HG03520 (cell line): ENCODE measurements around the gene BCLAF1.

Experiments
- ATAC-seq: cut with Tn5 transposase; IDR thresholded peaks from one replicate; pipeline ENCODE4 v1.9.1; 2021; ENCODE audit warnings: mild to moderate bottlenecking, moderate library complexity; ENCODE audit not compliant: unreplicated experiment

Gene BCLAF1, protein sequence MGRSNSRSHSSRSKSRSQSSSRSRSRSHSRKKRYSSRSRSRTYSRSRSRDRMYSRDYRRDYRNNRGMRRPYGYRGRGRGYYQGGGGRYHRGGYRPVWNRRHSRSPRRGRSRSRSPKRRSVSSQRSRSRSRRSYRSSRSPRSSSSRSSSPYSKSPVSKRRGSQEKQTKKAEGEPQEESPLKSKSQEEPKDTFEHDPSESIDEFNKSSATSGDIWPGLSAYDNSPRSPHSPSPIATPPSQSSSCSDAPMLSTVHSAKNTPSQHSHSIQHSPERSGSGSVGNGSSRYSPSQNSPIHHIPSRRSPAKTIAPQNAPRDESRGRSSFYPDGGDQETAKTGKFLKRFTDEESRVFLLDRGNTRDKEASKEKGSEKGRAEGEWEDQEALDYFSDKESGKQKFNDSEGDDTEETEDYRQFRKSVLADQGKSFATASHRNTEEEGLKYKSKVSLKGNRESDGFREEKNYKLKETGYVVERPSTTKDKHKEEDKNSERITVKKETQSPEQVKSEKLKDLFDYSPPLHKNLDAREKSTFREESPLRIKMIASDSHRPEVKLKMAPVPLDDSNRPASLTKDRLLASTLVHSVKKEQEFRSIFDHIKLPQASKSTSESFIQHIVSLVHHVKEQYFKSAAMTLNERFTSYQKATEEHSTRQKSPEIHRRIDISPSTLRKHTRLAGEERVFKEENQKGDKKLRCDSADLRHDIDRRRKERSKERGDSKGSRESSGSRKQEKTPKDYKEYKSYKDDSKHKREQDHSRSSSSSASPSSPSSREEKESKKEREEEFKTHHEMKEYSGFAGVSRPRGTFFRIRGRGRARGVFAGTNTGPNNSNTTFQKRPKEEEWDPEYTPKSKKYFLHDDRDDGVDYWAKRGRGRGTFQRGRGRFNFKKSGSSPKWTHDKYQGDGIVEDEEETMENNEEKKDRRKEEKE

DNA sequence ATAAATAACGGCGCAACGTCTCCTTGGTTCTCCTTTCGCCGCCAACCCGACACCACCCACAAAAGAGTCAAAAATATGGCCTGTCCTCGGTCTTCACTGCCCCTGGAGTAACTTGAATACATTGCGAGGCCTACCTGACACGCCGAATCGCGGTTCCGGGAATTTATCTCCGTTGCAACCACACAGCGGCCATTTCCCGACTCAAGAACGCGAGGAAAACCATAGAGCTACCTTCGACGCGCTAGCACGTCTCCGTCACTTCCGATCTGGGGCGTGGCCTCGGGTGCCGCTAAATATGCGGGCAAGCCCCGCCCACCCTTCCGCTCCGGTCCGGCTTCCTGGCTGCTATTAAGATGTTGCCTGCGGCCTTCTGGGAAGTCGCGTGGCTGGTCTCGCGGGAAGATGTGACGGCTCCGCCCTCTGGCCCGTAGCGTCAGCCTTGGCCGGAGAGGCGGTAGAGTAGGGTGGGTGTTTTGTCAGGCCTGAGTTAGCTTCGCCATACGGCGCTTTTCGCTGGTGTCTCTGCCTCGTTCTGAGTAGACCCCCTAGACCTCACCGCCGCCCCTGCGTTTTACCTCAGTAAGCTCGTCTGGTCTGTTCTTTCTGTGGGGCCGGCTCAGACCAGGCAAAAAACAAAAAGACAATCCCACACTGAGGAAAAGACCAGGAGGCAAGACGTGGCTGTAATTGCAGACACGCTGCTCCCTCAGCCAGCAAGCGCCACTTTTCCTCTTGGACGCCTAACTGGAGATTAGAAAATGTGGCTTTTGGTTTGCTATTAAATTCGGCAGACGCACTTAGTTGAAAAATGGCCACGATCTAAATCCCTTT lies at the start of gene BCLAF1:
Gene BCLAF1 (minus strand): TSS at position 268 of the 831 bp plus-strand sequence. CDS start 9,980 bp downstream, outside the sequence.
- ATAC-seq: peak; percentile 87

- ATAC-seq: no peak
These were observed 48.8 kb upstream of the BCLAF1 start for GRCh38 chr6:136338486-136338885.

DNA sequence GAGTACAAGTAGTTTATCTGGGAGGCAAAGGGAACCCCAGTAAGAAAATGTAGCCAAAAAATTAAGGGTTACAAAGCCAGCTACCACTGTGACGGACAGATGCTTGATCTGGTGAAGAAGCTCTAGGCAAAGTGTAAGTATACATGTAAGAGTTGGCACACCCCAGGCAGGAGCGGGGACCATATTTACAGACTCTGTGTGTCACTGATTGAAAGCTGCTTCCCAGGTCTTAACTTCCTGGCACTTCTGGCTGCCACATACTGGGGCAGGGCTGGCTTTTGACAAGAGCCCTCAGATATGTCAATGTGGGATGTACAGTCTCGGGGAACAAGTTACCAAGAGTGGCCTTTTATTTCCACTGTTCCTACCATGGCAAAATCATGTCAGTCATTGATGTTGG lies 48.0 kb upstream of the BCLAF1 start:
- no peak for ATAC-seq

- no peak for ATAC-seq
These were observed 47.5 kb upstream of the BCLAF1 start for GRCh38 chr6:136337121-136337520.

DNA sequence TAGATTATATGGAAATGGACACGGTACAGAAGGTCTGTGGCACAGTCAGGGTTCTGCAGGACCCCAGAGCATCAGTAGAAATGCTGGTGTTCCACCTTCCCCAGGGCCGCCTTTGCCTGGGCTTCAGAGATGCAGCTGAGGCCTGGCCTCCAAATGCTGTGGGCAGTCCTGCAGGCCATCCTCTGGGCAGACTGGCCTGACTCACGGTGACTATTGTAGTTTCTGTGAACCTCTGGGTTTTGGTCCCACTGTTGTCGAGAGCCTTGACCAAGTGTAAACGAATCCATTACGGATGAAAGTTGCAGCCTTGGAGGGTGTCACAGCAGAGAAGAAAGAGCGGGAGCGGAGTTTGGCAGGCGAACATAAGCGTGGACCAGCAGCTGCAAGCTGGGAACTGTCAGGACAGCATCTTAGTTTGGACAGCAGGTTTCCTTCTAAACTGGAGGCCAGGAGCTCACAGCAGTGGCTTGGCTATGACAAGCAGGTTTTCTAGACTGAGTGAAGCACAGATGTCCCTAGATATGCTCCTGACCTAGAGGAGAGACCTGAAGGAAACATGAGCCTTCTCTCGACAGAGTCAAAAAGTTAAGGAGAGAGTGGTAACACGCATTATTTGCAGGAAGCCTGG lies 46.2 kb upstream of the BCLAF1 start:
- ATAC-seq: no peak

DNA sequence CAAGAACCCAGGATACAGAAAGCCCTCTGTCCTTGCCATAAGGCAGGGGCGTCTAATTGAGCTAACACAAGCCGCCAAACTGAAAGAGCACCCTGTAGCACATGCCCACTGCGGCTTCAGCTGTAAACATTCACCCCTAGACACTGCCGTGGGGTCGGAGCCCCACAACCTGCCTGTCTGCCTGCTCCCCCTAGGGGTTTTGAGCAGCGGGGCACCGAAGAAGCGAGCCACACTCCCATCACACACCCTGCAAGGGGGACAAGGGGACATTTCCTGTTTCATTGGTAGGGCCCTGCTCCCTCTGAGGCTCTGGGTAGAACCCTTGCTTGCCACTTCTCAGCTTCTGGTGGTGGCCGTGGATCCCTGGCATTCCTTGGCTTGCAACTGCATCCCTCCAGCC lies 45.2 kb upstream of the BCLAF1 start:
- ATAC-seq: no peak

- no peak for ATAC-seq
These were observed 44.8 kb upstream of the BCLAF1 start for GRCh38 chr6:136334465-136334846.

GRCh38 chr6:136333824-136334464 lies 44.3 kb upstream of the BCLAF1 start:
- no peak for ATAC-seq

- ATAC-seq: no peak
These were observed 41.8 kb upstream of the BCLAF1 start for GRCh38 chr6:136331461-136331860.

- no peak for ATAC-seq
These were observed 41.0 kb upstream of the BCLAF1 start for GRCh38 chr6:136330634-136331033.

DNA sequence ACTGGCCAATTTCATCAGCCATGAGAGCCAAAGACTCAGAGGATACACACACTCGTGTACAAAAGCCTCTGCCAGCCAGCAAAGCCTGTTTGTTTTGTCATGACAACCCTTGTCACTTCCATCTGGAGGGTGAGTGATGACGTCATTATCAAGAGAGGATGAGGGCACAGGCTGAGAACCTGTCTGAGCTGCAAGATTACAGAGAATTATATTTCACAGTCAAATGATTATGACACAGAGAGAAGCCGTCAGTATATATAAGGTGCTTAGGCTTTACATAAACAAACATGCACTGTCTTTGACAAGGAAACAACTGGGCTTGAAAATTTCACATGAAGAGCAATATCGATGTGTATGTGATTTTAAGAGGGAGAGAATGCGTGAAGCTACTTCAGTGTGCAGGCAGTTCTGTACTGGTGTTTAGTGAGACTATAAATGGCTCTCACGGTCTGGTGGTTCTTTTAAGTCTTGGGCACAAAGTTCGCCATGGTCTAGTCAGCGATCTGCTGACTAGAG lies 36.5 kb upstream of the BCLAF1 start:
- ATAC-seq: no peak

DNA sequence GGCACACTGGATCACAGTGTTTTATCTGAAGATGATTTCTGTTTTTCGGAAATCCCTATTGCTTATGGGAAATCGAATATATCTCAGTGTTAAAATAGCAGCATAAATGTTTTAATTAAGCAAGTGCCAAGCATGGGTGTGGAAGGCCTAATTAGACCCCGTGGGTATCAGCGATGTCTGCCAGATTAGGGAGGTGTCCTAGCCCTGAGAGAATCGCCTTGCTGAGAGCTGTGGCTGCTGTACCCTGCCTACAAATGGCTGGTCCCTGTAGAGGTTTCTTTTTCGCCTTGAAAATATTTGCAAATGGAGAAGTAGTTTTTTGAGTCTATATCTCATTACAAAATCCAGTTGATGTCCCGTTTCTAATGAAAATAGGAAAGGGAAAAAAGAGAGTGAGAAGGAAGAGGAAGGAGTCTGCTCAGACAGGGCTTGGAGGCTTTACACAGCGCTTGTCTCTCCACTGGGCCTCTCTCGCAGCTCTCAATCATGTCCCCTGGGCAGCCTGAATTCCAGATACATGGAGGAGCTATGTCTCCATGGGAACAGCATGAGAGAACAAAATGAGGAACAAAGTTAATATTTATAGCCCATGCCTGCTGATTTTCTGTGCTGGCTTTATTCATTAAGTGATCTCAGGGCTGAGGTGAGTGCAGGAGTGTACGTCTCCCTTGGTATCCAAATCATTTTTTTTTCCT lies 35.2 kb upstream of the BCLAF1 start:
- ATAC-seq: no peak

DNA sequence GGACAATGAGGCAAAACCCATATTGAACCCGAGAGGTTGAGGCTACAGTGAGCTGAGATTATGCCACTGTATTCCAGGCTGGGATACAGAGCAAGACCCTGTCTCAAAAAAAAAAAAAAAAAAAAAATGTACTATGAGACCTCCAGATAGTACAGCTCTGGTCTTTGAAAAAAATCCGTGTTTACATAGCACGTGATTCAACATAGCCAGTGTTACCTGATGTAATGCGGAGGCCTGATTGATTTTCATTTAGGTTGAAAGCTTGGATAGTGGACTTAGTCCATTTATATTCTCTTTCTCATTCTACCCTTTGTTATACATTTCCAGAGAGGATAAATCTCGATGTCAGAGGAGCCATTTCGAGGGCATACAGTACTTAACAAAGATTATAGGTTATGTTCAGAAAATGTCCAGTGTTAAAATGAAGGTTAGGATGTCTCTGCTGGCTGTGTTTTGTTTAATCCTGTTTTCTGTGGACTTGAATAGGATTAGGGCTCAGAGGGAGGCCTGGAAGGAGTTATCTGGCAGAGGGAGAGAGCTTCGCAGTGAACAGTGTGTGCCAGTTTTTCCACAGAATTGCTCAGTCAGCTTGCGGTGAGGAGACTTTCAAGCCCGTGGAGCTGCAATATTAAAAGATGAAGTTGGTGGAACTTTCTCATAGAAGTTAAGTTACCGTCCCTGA lies 33.9 kb upstream of the BCLAF1 start:
- no peak for ATAC-seq

DNA sequence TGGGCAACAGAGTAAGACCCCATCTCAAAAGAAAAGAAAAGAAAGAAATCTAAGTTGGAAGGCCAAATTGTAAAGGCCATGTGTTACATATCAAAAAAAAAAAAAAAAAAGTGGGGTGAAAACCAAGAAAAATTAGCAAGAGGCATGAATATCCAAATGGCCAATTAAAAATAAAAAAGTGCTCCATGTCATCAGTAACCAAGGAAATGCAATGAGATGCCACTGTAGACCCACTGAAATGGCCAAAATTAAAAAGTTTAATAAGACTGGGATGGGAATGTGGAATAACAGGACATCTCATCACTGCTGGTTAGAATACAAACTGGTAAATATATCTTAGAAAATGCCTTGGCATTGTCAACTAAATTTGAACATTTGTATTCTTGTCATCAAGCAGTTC lies 30.1 kb upstream of the BCLAF1 start:
- ATAC-seq: no peak

- no peak for ATAC-seq
These were observed 29.0 kb upstream of the BCLAF1 start for GRCh38 chr6:136318676-136319075.

- no peak for ATAC-seq
These were observed 28.3 kb upstream of the BCLAF1 start for GRCh38 chr6:136317971-136318370.

GRCh38 chr6:136317021-136317694 lies 27.5 kb upstream of the BCLAF1 start:
- ATAC-seq: peak; percentile 51

DNA sequence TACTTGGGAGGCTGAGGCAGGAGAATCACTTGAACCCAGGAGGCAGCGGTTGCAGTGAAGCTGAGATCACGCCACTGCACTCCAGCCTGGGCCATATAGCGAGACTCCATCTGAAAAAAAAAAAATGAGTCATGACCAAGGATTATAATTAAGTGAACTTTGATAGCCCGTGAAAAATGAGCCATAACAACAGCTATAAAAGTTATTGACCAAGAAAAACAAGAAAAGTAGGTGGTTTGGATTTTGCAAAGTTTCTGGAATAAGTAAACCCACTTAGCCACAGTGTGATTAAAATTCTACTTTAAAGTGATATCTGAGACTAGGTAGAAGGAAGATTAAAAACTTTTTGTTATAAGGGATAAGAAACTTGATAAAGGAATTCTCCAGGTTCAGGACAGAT lies 25.9 kb upstream of the BCLAF1 start:
- ATAC-seq: no peak
